ENCODE data around the gene MDFIC2.

DNA sequence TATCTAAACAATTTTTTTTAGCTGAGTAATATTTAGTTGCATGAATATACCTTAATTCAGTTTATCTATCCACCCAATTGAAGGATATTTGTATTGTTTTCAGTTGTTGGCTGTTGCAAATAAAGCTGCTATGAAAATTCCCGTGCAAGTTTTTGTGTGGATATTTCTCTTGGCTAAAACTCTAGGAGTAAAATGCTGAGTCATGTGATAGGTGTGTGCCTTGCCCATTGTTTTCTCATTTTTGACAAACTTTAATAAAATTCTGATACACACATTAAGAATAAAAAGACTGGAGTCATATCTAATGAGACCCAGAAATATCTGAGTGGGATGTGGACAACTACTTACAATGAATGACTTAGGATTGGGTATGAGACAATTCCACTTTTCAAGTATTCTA lies 78.6 kb downstream of the MDFIC2 start:
- TF ChIP-seq, protein P1, sequence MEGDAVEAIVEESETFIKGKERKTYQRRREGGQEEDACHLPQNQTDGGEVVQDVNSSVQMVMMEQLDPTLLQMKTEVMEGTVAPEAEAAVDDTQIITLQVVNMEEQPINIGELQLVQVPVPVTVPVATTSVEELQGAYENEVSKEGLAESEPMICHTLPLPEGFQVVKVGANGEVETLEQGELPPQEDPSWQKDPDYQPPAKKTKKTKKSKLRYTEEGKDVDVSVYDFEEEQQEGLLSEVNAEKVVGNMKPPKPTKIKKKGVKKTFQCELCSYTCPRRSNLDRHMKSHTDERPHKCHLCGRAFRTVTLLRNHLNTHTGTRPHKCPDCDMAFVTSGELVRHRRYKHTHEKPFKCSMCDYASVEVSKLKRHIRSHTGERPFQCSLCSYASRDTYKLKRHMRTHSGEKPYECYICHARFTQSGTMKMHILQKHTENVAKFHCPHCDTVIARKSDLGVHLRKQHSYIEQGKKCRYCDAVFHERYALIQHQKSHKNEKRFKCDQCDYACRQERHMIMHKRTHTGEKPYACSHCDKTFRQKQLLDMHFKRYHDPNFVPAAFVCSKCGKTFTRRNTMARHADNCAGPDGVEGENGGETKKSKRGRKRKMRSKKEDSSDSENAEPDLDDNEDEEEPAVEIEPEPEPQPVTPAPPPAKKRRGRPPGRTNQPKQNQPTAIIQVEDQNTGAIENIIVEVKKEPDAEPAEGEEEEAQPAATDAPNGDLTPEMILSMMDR (IDR thresholded peaks at IDR 0.05): no peak
- no peak for TF ChIP-seq POLR2A (IDR thresholded peaks at IDR 0.05)

Measured in testis (tissue), 2 donors.